IMR-90 (cell line): ENCODE data around the gene PDE4B. TPM values are rescaled to one million over a fixed set of nuclear protein-coding genes. Genes with fewer than 3 reads are reported as not detected.

ENCODE experiments used
- ATAC-seq: fragments of 200-7000 bp; cut with Tn5 transposase; 2 replicates; pipeline ENCODE4 v1.9.1; 2020; ENCODE audit warnings: low read depth, mild to moderate bottlenecking, moderate library complexity
- BruUV-seq: library from RNA; stranded (reverse); fragments of 400-500 nt; replicated peaks from 2 replicates; lab custom pipeline; 2021; lab: Mats Ljungman, UMichigan
- CTCF ChIA-PET: fragments of 300-600 bp; formaldehyde crosslinking; extraction: SDS; loops from one replicate; lab custom pipeline; 2021; ENCODE audit warnings: antibody characterized with exemption; lab: Yijun Ruan, JAX
- POLR2A ChIA-PET: fragments of 300-600 bp; sonication (Branson Sonifier 250); formaldehyde crosslinking; loops from one replicate; lab custom pipeline; 2022; ENCODE audit warnings: antibody characterized with exemption; ENCODE audit not compliant: unreplicated experiment; lab: Charles Lee
- DNase-seq: peaks from one replicate; pipeline ENCODE4 v3.0.0; 2013
- H2AFZ ChIP-seq: replicated peaks from 2 replicates; pipeline ENCODE3; 2013; ENCODE audit warnings: low read length, mild to moderate bottlenecking; ENCODE audit not compliant: poor library complexity
- H2AK5ac ChIP-seq: 2 replicates; pipeline ENCODE4 v1.6.1; 2013; ENCODE audit warnings: low read depth, low read length, inconsistent platforms
- H2AK9ac ChIP-seq: replicated peaks from 2 replicates; pipeline ENCODE3; 2013; ENCODE audit warnings: mild to moderate bottlenecking, low read depth, low read length, moderate library complexity; ENCODE audit not compliant: poor library complexity
- H2BK120ac ChIP-seq: 2 replicates; pipeline ENCODE4 v1.6.1; 2013; ENCODE audit warnings: low read depth, low read length, inconsistent platforms
- H2BK15ac ChIP-seq: 3 replicates; pipeline ENCODE4 v1.6.1; 2013; ENCODE audit warnings: low read depth, low read length, inconsistent platforms
- H2BK20ac ChIP-seq: 2 replicates; pipeline ENCODE4 v1.6.1; 2013; ENCODE audit warnings: low read depth, mild to moderate bottlenecking, inconsistent platforms, low read length, moderate library complexity
- H2BK5ac ChIP-seq: 2 replicates; pipeline ENCODE4 v1.6.1; 2013; ENCODE audit warnings: mild to moderate bottlenecking, low read depth, low read length, inconsistent platforms; ENCODE audit not compliant: poor library complexity, severe bottlenecking
- H3K14ac ChIP-seq: replicated peaks from 2 replicates; pipeline ENCODE4 v1.6.1; 2013; ENCODE audit warnings: low read depth, low read length, inconsistent platforms
- H3K18ac ChIP-seq: 2 replicates; pipeline ENCODE4 v1.6.1; 2013; ENCODE audit warnings: low read depth, low read length, control low read depth
- H3K23ac ChIP-seq: 2 replicates; pipeline ENCODE4 v1.6.1; 2013; ENCODE audit warnings: low read depth, low read length, inconsistent platforms
- H3K27ac ChIP-seq: 2 replicates; pipeline ENCODE4 v1.5.1; 2013; ENCODE audit warnings: mild to moderate bottlenecking, control low read depth, low read length; ENCODE audit not compliant: insufficient read depth
- H3K27me3 ChIP-seq: 2 replicates; pipeline ENCODE4 v1.6.1; 2013; ENCODE audit warnings: low read length; ENCODE audit not compliant: control insufficient read depth, insufficient read depth
- H3K36me3 ChIP-seq: 2 replicates; pipeline ENCODE4 v1.6.1; 2013; ENCODE audit warnings: low read length, mixed read lengths; ENCODE audit not compliant: control insufficient read depth, insufficient read depth
- H3K4ac ChIP-seq: 2 replicates; pipeline ENCODE4 v1.6.1; 2013; ENCODE audit warnings: low read depth, low read length, inconsistent platforms
- H3K4me1 ChIP-seq: 2 replicates; pipeline ENCODE4 v1.6.1; 2013; ENCODE audit warnings: low read length, mixed read lengths; ENCODE audit not compliant: control insufficient read depth, insufficient read depth
- H3K4me2 ChIP-seq: 2 replicates; pipeline ENCODE4 v1.6.1; 2013; ENCODE audit warnings: low read depth, mild to moderate bottlenecking, control low read depth, low read length, moderate library complexity
- H3K4me3 ChIP-seq: 2 replicates; pipeline ENCODE4 v1.5.1; 2013; ENCODE audit warnings: low read depth, mild to moderate bottlenecking, control low read depth, low read length, moderate library complexity; ENCODE audit not compliant: insufficient read depth
- H3K56ac ChIP-seq: 2 replicates; pipeline ENCODE4 v1.6.1; 2013; ENCODE audit warnings: low read length, inconsistent platforms; ENCODE audit not compliant: insufficient read depth; ENCODE audit errors: extremely low read depth
- H3K79me1 ChIP-seq, 2 experiments: 2 replicates each; pipeline ENCODE4 v1.6.1; 2013; ENCODE audit warnings: low read length in 2 of 2, inconsistent platforms in 1 of 2, low read depth in 1 of 2
- H3K9ac ChIP-seq: 2 replicates; pipeline ENCODE4 v1.6.1; 2013; ENCODE audit warnings: low read depth, low read length, control low read depth
- H3K9me1 ChIP-seq: 2 replicates; pipeline ENCODE4 v1.6.1; 2013; ENCODE audit warnings: low read length, inconsistent platforms; ENCODE audit not compliant: insufficient read depth
- H3K9me3 ChIP-seq: 2 replicates; pipeline ENCODE4 v1.6.1; 2013; ENCODE audit warnings: low read length; ENCODE audit not compliant: control insufficient read depth, insufficient read depth
- H4K20me1 ChIP-seq: 2 replicates; pipeline ENCODE4 v1.6.1; 2013; ENCODE audit warnings: low read length, inconsistent platforms; ENCODE audit not compliant: insufficient read depth
- H4K5ac ChIP-seq: 2 replicates; pipeline ENCODE4 v1.6.1; 2013; ENCODE audit warnings: mild to moderate bottlenecking, low read depth, low read length, control low read depth
- H4K8ac ChIP-seq, 2 experiments: 2 replicates each; pipeline ENCODE4 v1.6.1; 2013; ENCODE audit warnings: low read depth in 2 of 2, low read length in 2 of 2, control low read depth in 1 of 2, inconsistent platforms in 1 of 2
- H4K91ac ChIP-seq: 2 replicates; pipeline ENCODE4 v1.6.1; 2013; ENCODE audit warnings: low read depth, low read length, inconsistent platforms; ENCODE audit not compliant: insufficient read depth
- BHLHE40 ChIP-seq: fragments of 150-350 bp; IDR thresholded peaks from 2 replicates; pipeline ENCODE4 v1.6.1; 2016; ENCODE audit warnings: mild to moderate bottlenecking, low read depth, low read length
- CEBPB ChIP-seq: IDR thresholded peaks from 2 replicates; pipeline ENCODE4 v1.6.1; 2012; ENCODE audit warnings: low read depth, low read length, improper control_type of control experiment
- CHD1 ChIP-seq: IDR thresholded peaks from 2 replicates; pipeline ENCODE4 v1.6.1; 2012; ENCODE audit warnings: low read depth, low read length, improper control_type of control experiment
- CTCF ChIP-seq: conservative IDR thresholded peaks from 2 replicates; pipeline ENCODE4 v1.5.1; 2012; ENCODE audit warnings: mild to moderate bottlenecking, low read depth, low read length, improper control_type of control experiment
- ELK1 ChIP-seq: fragments of 150-350 bp; IDR thresholded peaks from 2 replicates; pipeline ENCODE4 v1.6.1; 2016; ENCODE audit warnings: low read depth, mild to moderate bottlenecking, low read length, moderate library complexity, borderline replicate concordance
- FOS ChIP-seq: fragments of 150-350 bp; IDR thresholded peaks from 2 replicates; pipeline ENCODE4 v1.6.1; 2016; ENCODE audit warnings: low read depth, low read length
- MAFK ChIP-seq: IDR thresholded peaks from 2 replicates; pipeline ENCODE4 v1.6.1; 2012; ENCODE audit warnings: low read depth, low read length, improper control_type of control experiment
- MAZ ChIP-seq: IDR thresholded peaks from 2 replicates; pipeline ENCODE4 v1.6.1; 2012; ENCODE audit warnings: low read depth, mild to moderate bottlenecking, low read length, improper control_type of control experiment, moderate library complexity, borderline replicate concordance
- NFE2L2 ChIP-seq: fragments of 150-350 bp; IDR thresholded peaks from 2 replicates; pipeline ENCODE4 v1.6.1; 2016; ENCODE audit warnings: low read depth, mild to moderate bottlenecking, low read length
- POLR2A ChIP-seq: IDR thresholded peaks from 2 replicates; pipeline ENCODE4 v1.6.1; 2012; ENCODE audit warnings: mild to moderate bottlenecking, low read depth, low read length
- RAD21 ChIP-seq: IDR thresholded peaks from 2 replicates; pipeline ENCODE4 v1.6.1; 2012; ENCODE audit warnings: low read length, improper control_type of control experiment
- RCOR1 ChIP-seq: IDR thresholded peaks from 2 replicates; pipeline ENCODE4 v1.6.1; 2012; ENCODE audit warnings: mild to moderate bottlenecking, low read length, improper control_type of control experiment; ENCODE audit not compliant: insufficient replicate concordance
- RFX5 ChIP-seq: IDR thresholded peaks from 2 replicates; pipeline ENCODE4 v1.8.0; 2012; ENCODE audit warnings: low read depth, mild to moderate bottlenecking, low read length, moderate library complexity
- SMC3 ChIP-seq: fragments of 150-350 bp; IDR thresholded peaks from 2 replicates; pipeline ENCODE4 v1.6.1; 2016; ENCODE audit warnings: low read depth, mild to moderate bottlenecking, antibody characterized with exemption, low read length, moderate library complexity
- USF2 ChIP-seq: fragments of 150-350 bp; IDR thresholded peaks from 2 replicates; pipeline ENCODE4 v1.6.1; 2017; ENCODE audit warnings: mild to moderate bottlenecking, antibody characterized with exemption, low read length, low read depth
- WGBS, 2 experiments: methylation state at CpG; one replicate each; pipeline versions ENCODE4 v1.1.5 to v1.1.7; 2013; ENCODE audit warnings: missing lambda C conversion rate in 2 of 2; ENCODE audit not compliant: insufficient read length in 1 of 2; ENCODE audit errors: extremely low coverage in 2 of 2; 5-methylcytosine and 5-hydroxymethylcytosine counted together
- dilution Hi-C: fragments of 300-500 bp; cut with HindIII; formaldehyde crosslinking; loops from one replicate; pipeline ENCODE4 v1.14.3; 2018; ENCODE audit warnings: low sequenced_read_pairs; ENCODE audit not compliant: unreplicated experiment
- in situ Hi-C: fragments of 300-500 bp; cut with MboI; formaldehyde crosslinking; loops from 3 replicates; pipeline ENCODE4 v1.14.3; 2019; ENCODE audit warnings: low sequenced_read_pairs, inconsistent platforms, mixed read lengths
- intact Hi-C: fragments of 100-400 bp; cut with micrococcal nuclease; formaldehyde crosslinking; loops from 2 replicates; pipeline ENCODE4 v1.10.0; 2022
- polyA plus RNA-seq, 3 experiments: library from polyadenylated mRNA; depleted of rRNA; stranded (reverse); fragments of >200 nt; gene quantifications; 2 replicates each; pipeline ENCODE4 v1.2.3, GENCODE V29; 2012; ENCODE audit warnings: low replicate concordance in 1 of 3
- total RNA-seq: library from RNA; depleted of rRNA; stranded (reverse); fragments of >200 nt; gene quantifications from 2 replicates; pipeline ENCODE4 v1.2.3, GENCODE V29; 2012

Gene PDE4B
- total and polyA plus RNA-seq, 2 of the 4 experiments (the other 2 are of a cell fraction): 5.8 to 21.3 TPM

- H3K9ac ChIP-seq: no peak overlapping the region
- H2AK9ac ChIP-seq: no peak overlapping the region
- H2AFZ ChIP-seq: no peak overlapping the region
- 60% methylated on average over 1 of the region's 2 CpGs; no CpG with 5 or more reads in 1 of the 2 experiments for WGBS, 2 experiments
- H3K14ac ChIP-seq: no peak overlapping the region
- intact Hi-C loops: no loop called here
- ATAC-seq (no peak), DNase-seq (peak; percentile 6)
- ChIA-PET POLR2A (no interaction called here), CTCF (no interaction called here)
- no peak overlapping the region for H4K8ac ChIP-seq
- H3K56ac ChIP-seq: no peak overlapping the region
- no peak overlapping the region for H2BK15ac ChIP-seq
- no peak overlapping the region for H4K5ac ChIP-seq
- no peaks in the 10 kb centered on the region for H3K9me3 ChIP-seq
- no peak overlapping the region for H3K4ac ChIP-seq
- no peaks in the 10 kb centered on the region for H3K4me1 ChIP-seq
- no peaks in the 10 kb centered on the region; the same call in 1 of the 2 replicates for H3K27me3 ChIP-seq
- H3K23ac ChIP-seq: no peak overlapping the region
- no peaks in the 10 kb centered on the region for H3K9me1 ChIP-seq
- no peak overlapping the region for H3K4me2 ChIP-seq
- no peak overlapping the region for H2BK5ac ChIP-seq
- H2AK5ac ChIP-seq: no peak overlapping the region
- H4K20me1 ChIP-seq: no peaks in the 10 kb centered on the region
- no peak overlapping the region for H3K4me3 ChIP-seq
- no TSS peak for BruUV-seq
- no peak overlapping the region for H2BK20ac ChIP-seq
- H2BK120ac ChIP-seq: no peak overlapping the region
- no peak overlapping the region for H4K91ac ChIP-seq
- no peak overlapping the region for H3K18ac ChIP-seq
- no peaks in the 10 kb centered on the region for H3K36me3 ChIP-seq
- dilution Hi-C loops: no loop called here
- no peaks in the 10 kb centered on the region for H3K79me1 ChIP-seq
- H3K27ac ChIP-seq: no peak overlapping the region
- TF ChIP-seq USF2: no peak
- TF ChIP-seq RFX5: no peak
- TF ChIP-seq CEBPB: no peak
- no peak for TF ChIP-seq BHLHE40
- no peak for TF ChIP-seq MAZ
- no peak for TF ChIP-seq MAFK
- TF ChIP-seq RAD21: no peak
- no peak for TF ChIP-seq ELK1
- no peak for TF ChIP-seq CHD1
- TF ChIP-seq FOS: no peak
- TF ChIP-seq NFE2L2: no peak
- TF ChIP-seq SMC3: no peak
- no peak for TF ChIP-seq RCOR1
- no peak for TF ChIP-seq POLR2A
- no peak for TF ChIP-seq CTCF
- in situ Hi-C loops: no loop called here
These were observed 344.5 kb downstream of the PDE4B start for GRCh38 chr1:66137235-66137634.
